T-helper 2 cell treated with Interferon-gamma antibody and Interleukin-4, amounts not matched to agents 5 μg/mL and 100 μg/mL, for 36 hours (primary cell): ENCODE measurements around the gene HES5.
"Not testable (repeated sequence)": the region's sequence is repeated elsewhere in the genome, so short reads cannot be mapped to it uniquely, and the experiment has no call there.

Experiments used
- DNase-seq: peaks from one replicate; pipeline ENCODE4 v3.0.0; 2021; ENCODE audit warnings: low spot score
- H3K27ac Mint-ChIP-seq: one replicate; pipeline ENCODE4 v1.8.0; 2021; ENCODE audit warnings: mild to moderate bottlenecking, mixed read lengths
- H3K27me3 Mint-ChIP-seq: one replicate; pipeline ENCODE4 v1.8.0; 2021; ENCODE audit warnings: low read depth, mixed read lengths
- H3K36me3 Mint-ChIP-seq: one replicate; pipeline ENCODE4 v1.8.0; 2021; ENCODE audit warnings: low read depth, mixed read lengths
- H3K4me1 Mint-ChIP-seq: one replicate; pipeline ENCODE4 v1.8.0; 2021; ENCODE audit warnings: low read depth, mixed read lengths
- H3K4me3 Mint-ChIP-seq: one replicate; pipeline ENCODE4 v1.8.0; 2022; ENCODE audit warnings: mild to moderate bottlenecking, moderate library complexity, mixed read lengths
- H3K9me3 Mint-ChIP-seq: one replicate; pipeline ENCODE4 v1.8.0; 2021; ENCODE audit warnings: mixed read lengths

The HES5 gene

GRCh38 chr1:2556678-2557481, 26.8 kb upstream of the HES5 start:
- H3K27ac Mint-ChIP-seq = peak overlapping the region; percentile 96
- peak overlapping the region; percentile 99 for H3K4me3 Mint-ChIP-seq
- H3K4me1 Mint-ChIP-seq = peaks cover 28% of the 10 kb centered on the region
- peaks cover 27% of the 10 kb centered on the region for H3K36me3 Mint-ChIP-seq
- peak; percentile 50 for DNase-seq
- no peaks in the 10 kb centered on the region for H3K27me3 Mint-ChIP-seq
- no peaks in the 10 kb centered on the region for H3K9me3 Mint-ChIP-seq

DNA sequence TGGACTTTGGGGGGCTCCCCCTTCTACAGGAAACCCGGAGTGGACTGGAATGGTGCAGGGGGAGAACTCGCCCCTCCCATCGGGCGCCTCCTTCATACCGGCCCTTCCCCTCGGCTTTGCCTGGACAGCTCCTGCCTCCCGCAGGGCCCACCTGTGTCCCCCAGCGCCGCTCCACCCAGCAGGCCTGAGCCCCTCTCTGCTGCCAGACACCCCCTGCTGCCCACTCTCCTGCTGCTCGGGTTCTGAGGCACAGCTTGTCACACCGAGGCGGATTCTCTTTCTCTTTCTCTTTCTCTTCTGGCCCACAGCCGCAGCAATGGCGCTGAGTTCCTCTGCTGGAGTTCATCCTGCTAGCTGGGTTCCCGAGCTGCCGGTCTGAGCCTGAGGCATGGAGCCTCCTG, 26.2 kb upstream of the HES5 start, which contains the start of gene TNFRSF14:
Gene TNFRSF14, plus strand, starts transcription at position 95 of the 401 bp plus-strand sequence. Its CDS starts 294 bp downstream, at position 389.
- peaks cover 22% of the 10 kb centered on the region for H3K36me3 Mint-ChIP-seq
- H3K4me1 Mint-ChIP-seq = peaks cover 27% of the 10 kb centered on the region
- H3K9me3 Mint-ChIP-seq = no peaks in the 10 kb centered on the region
- no peaks in the 10 kb centered on the region for H3K27me3 Mint-ChIP-seq
- peak within 1 kb of the TSS; percentile 96 for H3K27ac Mint-ChIP-seq
- DNase-seq = peak; percentile 62
- peak within 1 kb of the TSS; percentile 99 for H3K4me3 Mint-ChIP-seq

- peak overlapping the region; percentile 96 for H3K27ac Mint-ChIP-seq
- no peaks in the 10 kb centered on the region for H3K9me3 Mint-ChIP-seq
- DNase-seq = peak; percentile 85
- H3K4me1 Mint-ChIP-seq = peaks cover 25% of the 10 kb centered on the region
- peak overlapping the region; percentile 99 for H3K4me3 Mint-ChIP-seq
- H3K36me3 Mint-ChIP-seq = peaks cover 24% of the 10 kb centered on the region
- H3K27me3 Mint-ChIP-seq = no peaks in the 10 kb centered on the region
Observed at GRCh38 chr1:2555634-2556276, 25.7 kb upstream of the HES5 start.

DNA sequence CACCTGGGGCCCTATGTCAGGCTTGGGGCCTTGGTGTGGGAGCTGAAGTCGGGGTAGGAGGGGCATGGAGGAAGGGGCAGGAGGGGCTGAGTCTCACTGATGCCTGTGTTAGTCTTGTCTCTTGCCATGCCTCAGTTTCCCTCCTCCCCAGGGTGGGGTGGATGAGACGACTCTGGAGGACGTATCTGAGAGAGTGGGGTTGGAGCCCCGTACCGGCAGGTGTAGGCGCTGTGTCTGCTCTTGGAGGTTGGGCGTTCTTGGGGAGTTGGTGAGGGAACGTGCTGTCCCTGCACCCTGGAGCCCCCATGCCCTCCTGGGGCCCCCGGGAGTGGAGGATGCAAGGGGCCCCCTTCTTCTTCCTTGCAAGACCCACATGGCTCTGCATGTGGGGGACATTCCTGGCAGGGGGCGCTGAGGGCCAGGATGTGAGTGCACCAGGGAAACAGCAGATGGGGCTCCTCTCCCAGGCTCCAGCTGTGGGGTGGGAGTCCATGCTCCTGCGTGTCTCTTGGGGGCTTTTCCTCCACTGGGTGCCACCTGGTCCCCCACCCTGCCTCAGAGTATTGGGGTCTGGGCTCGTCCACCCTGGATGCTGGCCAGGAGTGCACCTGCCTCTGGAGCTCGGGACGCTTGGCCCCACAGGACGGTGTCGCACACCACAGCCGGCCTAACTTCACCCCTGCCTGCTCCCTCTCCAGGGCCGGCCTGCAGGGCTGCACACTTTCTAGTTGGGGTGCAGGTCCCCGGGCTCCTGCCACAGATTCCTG, 24.7 kb upstream of the HES5 start:
- peak; percentile 42 for DNase-seq
- Mint-ChIP-seq H3K36me3 (peaks cover 25% of the 10 kb centered on the region), H3K4me3 (peak overlapping the region; percentile 99), H3K27me3 (no peaks in the 10 kb centered on the region), H3K9me3 (no peaks in the 10 kb centered on the region), H3K4me1 (peaks cover 25% of the 10 kb centered on the region), H3K27ac (peak overlapping the region; percentile 96)

DNA sequence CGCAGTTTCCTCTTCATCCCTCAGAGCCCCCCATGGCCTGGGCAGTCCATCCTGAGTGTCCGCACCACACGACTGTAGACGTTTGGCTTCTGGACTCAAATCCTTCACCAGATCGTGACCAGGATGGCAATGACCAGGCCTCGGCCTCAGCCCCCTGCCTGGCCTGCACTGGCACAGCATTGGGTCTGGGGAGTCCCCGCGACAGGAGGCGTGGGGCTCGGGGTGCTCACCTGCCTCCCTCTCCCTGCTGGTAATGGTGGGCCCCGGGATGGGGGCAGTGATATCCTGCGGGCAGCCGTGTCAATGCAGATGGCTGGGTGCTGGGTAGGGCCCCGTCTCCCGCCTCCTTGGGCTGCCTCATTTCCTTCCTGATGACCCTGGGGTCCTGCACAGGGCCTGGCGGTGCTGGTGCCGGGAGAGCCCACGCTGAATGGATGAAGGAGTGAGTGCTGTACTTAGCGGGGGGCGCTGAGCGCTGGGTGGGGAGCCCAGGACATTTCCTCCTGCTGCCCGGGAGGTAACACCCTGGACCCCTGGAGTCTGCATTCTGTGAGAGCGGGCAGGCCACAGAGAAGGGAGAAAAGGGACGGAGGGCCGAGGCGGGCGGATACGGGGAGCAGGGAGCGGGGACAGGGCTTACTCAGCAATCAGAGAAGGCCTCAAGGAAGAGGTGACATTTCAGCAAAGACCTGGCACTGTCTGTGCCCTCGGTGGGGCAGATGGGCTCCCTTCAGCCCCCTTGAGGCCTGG, 24.0 kb upstream of the HES5 start:
- Mint-ChIP-seq H3K36me3 (peaks cover 26% of the 10 kb centered on the region), H3K9me3 (no peaks in the 10 kb centered on the region), H3K27me3 (no peaks in the 10 kb centered on the region), H3K4me3 (peak overlapping the region; percentile 99), H3K4me1 (peaks cover 27% of the 10 kb centered on the region), H3K27ac (peak overlapping the region; percentile 96)
- DNase-seq = no peak

GRCh38 chr1:2553076-2553475, 23.0 kb upstream of the HES5 start:
- peaks cover 23% of the 10 kb centered on the region for H3K36me3 Mint-ChIP-seq
- H3K9me3 Mint-ChIP-seq, H3K4me3 Mint-ChIP-seq, DNase-seq, H3K27me3 Mint-ChIP-seq, H3K27ac Mint-ChIP-seq: not testable (repeated sequence)
- peaks cover 30% of the 10 kb centered on the region for H3K4me1 Mint-ChIP-seq

DNA sequence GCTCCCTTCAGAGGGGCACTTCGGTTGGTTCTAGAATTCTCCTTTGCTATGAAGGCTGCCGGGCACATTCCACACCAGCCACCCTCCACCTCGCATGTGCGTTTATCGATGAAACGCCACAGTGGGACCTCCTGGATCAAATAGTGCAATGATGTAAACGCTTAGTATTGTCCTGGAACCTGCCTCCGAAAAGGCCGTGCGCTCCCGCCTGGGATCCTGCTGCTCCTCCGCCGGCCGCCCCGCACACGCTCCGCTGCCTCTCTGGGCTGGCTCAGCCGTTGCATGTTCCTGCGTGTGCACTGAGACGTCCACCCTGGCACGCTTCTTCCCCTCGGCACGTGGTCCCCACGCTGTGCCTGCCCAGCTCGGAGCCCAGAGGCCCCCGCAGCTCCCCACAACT, 22.1 kb upstream of the HES5 start:
- Mint-ChIP-seq H3K9me3 (no peaks in the 10 kb centered on the region), H3K27ac (no peak overlapping the region), H3K4me3 (no peak overlapping the region), H3K4me1 (peaks cover 30% of the 10 kb centered on the region), H3K27me3 (no peaks in the 10 kb centered on the region), H3K36me3 (peaks cover 18% of the 10 kb centered on the region)
- no peak for DNase-seq

GRCh38 chr1:2551544-2551943, 21.5 kb upstream of the HES5 start:
- DNase-seq, H3K27ac Mint-ChIP-seq, H3K9me3 Mint-ChIP-seq, H3K27me3 Mint-ChIP-seq, H3K4me3 Mint-ChIP-seq: not testable (repeated sequence)
- Mint-ChIP-seq H3K4me1 (peaks cover 30% of the 10 kb centered on the region), H3K36me3 (peaks cover 16% of the 10 kb centered on the region)

- peaks cover 26% of the 10 kb centered on the region for H3K4me1 Mint-ChIP-seq
- DNase-seq = not testable (repeated sequence)
Observed at GRCh38 chr1:2550309-2550861, 20.3 kb upstream of the HES5 start.

GRCh38 chr1:2549367-2550029, 19.4 kb upstream of the HES5 start:
- H3K36me3 Mint-ChIP-seq, H3K27me3 Mint-ChIP-seq, H3K9me3 Mint-ChIP-seq, DNase-seq, H3K4me3 Mint-ChIP-seq: not testable (repeated sequence)
- Mint-ChIP-seq H3K4me1 (peaks cover 19% of the 10 kb centered on the region), H3K27ac (peak overlapping the region; percentile 95)

More at GRCh38 chr1:2550309-2550861, 20.3 kb upstream of the HES5 start:
- not testable (repeated sequence) for H3K9me3 Mint-ChIP-seq, H3K27ac Mint-ChIP-seq, H3K4me3 Mint-ChIP-seq, H3K27me3 Mint-ChIP-seq
- H3K36me3 Mint-ChIP-seq = peaks cover 13% of the 10 kb centered on the region

GRCh38 chr1:2548068-2548589, 18.1 kb upstream of the HES5 start:
- Mint-ChIP-seq H3K9me3 (no peaks in the 10 kb centered on the region), H3K27ac (peak overlapping the region; percentile 95), H3K4me3 (peak overlapping the region; percentile 87), H3K27me3 (no peaks in the 10 kb centered on the region), H3K4me1 (peaks cover 13% of the 10 kb centered on the region), H3K36me3 (peaks cover 6% of the 10 kb centered on the region)
- peak; percentile 79 for DNase-seq

GRCh38 chr1:2547210-2548067, 17.4 kb upstream of the HES5 start:
- peak; percentile 69 for DNase-seq
- peaks cover 6% of the 10 kb centered on the region for H3K36me3 Mint-ChIP-seq
- peak overlapping the region; percentile 87 for H3K4me3 Mint-ChIP-seq
- no peaks in the 10 kb centered on the region for H3K27me3 Mint-ChIP-seq
- peaks cover 13% of the 10 kb centered on the region for H3K4me1 Mint-ChIP-seq
- peak overlapping the region; percentile 95 for H3K27ac Mint-ChIP-seq
- no peaks in the 10 kb centered on the region for H3K9me3 Mint-ChIP-seq
